HG02840 (cell line): Measurements from ENCODE around the gene LRFN2.

Experiments used
- ATAC-seq: cut with Tn5 transposase; IDR thresholded peaks from one replicate; pipeline ENCODE4 v1.9.1; 2021; ENCODE audit warnings: mild to moderate bottlenecking, moderate library complexity, moderate number of reproducible peaks; ENCODE audit not compliant: unreplicated experiment, low FRiP score

The LRFN2 gene

DNA sequence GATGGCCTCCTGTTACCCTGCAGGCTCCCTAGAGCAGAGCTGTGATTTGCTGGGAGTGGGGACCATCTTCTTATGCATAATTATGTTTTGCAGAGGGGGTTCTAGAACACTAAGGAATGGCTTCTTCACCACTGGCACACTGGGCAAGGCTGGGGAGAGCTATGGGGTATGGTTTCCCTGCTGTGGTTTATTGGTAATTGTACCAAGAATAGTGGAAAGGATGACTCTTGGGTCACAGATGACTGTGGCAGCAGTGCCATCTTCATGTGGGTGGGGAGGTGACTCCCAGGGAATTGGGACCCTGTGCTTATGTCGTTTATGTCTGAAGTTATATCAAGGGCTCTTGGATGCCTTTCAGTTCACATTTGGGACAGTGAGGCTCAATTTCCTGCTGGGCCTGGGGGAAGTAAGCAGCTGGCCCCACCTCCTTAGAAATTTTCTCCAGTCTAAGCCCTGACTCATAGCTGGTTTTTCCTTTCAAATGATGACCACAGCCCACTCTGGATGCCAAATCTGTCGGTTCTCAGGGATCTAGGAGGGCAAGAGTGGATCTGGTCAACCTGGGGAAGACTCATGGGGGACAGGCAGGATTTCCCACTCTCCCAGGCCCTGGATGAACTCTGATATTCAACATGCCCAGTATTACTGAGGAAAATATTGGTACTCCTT is 230.8 kb downstream of the LRFN2 start:
- no peak for ATAC-seq

DNA sequence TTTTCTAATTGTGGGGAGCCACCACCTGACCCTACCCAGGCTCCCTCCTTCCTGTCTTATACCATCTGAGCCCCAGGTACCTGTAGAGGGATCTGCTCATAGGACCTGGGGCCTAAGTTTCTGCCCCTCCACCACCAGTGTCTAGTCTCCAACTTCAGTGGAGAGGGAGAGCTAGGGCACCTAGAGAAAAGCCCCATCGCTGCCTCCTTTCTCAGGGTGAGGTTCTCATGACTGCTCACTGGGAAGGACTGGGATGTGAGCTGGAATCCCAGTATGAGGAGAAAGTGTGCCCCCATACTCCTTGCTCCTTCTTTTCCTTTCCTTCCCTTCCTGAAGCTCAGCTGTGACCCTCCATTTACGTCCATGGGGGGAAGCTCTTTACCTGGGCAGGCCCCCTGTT is 231.6 kb downstream of the LRFN2 start:
- no peak for ATAC-seq

DNA sequence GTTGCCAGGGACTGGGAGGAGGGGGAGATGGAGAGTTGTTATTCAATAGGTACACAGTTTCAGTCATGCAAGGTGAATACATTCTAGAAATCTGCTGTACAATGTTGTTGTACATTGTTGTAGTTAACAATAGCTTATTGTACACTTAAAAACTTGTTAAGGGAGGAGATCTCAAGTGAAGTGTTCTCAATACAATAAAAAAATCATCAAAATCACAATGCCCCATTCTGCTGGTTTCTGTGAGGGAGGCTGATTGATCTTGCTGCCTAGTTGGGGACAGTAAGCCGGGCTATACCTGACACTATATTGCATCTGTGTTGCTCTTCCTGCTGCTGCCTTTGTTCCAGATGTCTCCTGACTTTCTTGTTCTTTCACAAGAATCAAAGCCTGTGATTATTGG is 232.1 kb downstream of the LRFN2 start:
- no peak for ATAC-seq

DNA sequence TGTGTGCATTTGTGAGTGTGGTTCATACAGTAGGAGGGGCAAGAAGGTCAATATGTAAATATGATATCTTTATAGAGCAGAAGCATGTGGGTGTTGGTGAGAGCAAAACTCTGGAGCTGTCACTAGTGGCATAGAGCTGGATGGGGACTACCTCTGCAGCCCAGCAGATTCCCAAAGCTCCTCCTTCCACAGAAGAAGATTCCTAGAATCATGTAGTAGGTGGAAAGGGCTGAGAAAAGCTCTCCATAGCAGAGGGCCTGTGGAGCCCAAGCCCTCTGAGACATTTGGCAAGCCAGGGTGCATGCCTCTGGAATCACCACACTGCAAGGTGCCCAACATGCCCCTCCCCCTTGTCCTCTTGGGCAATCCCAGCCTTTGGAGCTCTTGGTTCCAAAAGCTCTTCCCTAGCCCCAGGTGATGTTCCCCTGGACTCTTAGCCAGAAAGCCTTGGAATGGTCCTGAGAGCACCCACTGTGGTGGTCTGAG is 233.2 kb downstream of the LRFN2 start:
- ATAC-seq: no peak

DNA sequence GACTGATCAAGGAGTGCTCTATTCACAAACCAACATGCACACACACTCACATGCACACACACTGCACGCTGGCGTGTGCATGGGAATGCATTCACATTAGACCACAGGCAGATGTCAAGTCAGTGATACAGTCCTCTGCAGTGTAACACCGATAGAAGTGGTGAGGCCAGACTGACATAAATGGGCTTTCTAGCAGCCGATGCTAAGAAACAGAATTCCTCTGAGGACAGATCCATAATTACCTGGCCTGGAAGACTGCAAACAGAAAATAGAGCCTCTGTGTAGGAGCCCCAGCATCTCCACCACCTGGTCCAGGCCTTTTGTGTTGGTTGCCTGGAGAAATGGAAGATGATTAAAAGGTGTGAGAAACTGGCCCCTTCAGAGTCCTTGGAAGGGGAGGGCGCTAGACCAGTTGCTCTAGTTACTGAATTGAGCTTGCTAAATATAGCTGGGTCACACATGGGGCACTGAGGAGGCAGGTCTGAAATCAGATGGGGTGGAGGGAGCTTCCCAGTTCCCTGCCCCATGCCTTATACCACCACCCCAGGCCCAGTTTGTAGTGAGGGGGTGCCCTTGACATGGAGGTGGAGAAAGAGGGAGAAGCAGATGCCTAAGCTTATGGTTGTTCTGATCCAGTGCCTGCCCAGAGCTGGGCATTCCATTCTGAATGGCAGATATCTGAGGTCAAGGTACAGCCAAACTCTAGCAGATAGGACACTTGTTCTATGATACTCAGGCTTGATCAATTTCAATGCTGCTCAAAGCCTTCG is 233.8 kb downstream of the LRFN2 start:
- ATAC-seq: no peak

DNA sequence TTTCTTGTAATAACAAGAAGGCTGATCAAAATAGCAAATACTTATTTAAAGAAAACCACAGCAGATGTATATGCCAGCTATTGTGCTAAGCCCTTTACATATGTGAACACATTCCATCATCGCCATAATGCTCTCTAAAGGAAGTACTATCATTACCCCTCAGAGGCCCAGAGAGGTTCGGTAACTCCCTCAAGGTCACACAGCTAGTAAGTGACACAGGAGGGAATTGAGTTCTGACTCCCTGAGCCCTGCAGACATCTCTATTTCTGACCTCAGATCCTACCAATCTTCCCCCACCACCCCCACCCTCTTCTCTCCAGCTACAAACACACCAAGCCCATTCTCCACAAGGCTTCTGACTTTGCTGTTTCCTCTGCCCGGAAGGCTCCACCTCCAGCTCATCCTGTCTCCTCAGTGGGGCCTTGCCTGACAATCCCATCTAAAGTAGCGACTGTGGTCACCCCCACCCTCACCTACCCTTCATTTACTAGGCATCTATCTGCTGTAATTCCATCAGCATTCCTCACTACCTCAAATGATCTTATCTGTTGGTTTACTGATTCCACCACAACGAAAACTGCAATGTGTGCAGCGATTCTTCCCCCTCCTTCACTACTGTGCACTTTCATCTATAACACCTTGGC is 234.5 kb downstream of the LRFN2 start:
- ATAC-seq: no peak

DNA sequence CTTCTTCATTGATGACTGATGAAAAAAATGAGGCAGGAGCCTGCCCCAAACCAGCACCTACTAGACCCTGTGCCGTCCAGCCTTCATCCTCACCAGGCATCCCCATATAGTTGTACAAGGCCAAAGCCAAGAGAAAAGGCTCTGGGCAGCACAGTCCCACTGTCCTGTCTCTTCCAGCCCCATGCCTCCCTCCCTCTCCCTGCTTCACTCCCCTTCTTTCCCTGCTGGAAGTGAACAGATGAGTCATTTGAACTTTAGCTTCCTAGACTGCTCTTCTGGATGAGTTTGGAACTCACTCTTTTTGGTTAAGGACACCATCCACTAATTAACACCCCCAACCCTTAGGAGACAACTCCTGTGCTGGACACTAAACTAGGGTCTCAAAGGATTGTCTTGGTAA is 235.2 kb downstream of the LRFN2 start:
- no peak for ATAC-seq

DNA sequence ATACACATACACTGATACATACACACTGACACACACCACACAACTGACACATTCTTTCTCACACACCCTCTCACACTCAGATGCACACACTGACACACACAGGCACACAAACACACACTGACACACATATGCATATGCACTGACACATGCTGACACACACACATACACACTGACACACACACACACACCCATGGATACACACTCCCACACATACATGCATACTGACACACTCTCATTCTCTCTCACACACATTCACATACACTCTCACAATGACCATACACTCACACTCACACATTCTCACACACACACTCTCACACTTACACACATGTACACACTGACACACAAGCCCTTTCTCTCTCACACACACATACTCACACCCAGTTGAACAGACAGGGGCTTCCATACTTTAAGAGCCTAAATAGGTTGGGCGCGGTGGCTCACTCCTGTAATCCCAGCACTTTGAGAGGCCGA is 236.4 kb downstream of the LRFN2 start:
- no peak for ATAC-seq

DNA sequence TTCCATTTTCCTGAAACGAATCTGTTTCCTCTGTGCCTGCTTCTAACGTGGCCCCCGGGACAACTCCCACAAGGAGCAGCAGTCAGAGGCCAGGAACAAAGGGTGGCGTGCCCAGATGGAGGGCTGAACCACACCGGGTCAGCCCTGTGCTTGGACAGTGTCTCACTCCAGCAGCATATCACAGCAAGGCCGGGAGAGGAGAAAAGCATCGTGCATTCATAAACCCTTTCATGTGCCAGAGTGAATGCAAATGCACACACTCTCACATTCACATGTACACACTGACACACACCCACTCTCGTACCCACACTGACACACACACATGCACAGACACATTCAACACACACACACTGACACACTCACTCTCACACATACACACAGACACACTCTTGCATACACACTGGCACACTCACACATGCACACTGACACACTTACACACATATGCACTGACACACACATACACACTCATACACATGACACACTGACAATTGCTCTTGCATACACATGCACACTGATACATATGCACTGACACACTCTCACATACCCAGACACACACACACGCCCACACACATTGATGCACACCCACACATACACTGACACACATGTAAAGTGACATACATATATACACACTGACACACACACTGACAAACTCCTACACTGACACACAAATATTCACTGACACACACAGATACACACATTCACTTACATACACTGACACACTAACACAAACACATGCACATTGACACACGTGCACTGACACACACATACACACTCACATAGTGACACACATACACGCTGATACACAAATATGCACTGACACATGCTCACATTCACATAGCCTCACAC is 237.0 kb downstream of the LRFN2 start:
- ATAC-seq: no peak

DNA sequence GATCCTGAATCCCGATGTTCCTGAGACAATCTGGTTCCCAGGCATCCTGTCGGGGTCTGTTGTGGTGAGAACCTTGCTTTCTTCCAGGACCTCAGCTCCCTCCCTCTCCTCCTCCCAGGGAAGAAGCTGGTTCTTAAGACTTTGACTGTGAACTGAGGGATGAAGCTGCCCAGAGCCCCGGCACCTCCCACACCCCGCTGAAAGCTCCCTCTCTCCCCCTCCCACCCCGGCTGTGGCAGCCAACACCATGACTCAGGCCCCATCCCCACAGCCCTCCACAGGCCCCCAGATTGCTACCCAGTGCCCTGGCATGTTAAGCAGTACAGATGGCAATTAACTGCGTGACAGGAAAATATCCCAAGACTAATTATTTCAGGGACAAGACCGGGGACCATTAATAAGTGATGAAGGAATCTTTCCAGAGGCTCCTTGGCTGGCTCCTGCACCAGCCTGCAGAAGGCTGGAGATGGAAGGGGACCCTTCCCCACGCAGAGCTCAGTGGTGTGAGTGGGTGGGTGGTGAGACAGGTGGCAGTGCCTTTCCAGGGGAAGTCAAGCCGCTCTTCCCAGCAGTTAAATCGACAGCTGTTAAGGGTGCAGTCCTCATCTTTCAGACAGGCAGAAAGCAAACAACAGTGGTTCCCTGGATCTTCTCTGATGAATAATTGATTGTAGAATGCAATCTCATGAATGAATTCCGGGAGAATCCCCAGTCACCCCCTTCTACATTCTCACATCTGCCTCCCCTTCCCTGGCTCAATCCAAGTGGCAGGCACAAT is 237.9 kb downstream of the LRFN2 start:
- ATAC-seq: no peak

DNA sequence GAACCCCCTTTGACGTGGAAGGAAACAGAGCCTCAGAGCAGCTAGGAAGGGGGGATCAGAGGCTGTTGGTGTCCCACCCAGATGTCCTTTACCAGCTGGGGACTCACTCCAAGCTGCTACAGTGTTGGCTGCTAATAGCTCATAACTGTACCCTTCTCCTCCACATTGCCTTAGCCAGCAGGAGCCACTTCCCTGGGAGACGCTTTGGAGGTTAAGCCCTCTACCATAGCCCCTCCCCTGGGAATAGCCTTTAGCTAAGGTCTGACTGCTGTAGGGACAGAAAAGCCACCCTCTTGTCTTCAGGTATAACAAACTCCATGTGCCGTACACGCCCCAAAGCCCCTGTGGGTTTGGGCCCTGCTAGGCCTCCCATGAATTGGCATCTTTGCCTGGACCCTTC is 238.6 kb downstream of the LRFN2 start:
- no peak for ATAC-seq

DNA sequence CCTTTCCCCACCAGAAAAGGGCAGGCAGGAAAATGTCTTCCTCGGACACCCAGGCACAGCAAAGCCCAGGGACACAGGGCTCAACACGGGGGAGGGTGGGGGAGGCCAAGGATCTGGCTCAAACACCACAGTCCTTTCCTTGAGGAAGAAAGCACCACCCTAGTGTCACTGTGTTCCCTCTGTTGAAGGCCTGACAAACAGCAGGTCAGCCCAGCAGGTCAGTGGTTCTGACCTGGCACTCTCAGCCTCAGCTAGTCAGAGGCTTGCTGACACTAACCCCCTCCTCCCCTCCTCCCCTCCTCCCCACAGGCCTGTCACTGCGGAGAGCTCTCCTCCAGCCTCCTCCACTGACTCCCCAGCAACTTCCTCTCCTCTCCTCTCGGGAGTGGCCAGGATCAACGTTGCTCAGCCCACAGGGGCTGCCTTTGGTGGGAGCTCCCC is 239.6 kb downstream of the LRFN2 start:
- no peak for ATAC-seq

DNA sequence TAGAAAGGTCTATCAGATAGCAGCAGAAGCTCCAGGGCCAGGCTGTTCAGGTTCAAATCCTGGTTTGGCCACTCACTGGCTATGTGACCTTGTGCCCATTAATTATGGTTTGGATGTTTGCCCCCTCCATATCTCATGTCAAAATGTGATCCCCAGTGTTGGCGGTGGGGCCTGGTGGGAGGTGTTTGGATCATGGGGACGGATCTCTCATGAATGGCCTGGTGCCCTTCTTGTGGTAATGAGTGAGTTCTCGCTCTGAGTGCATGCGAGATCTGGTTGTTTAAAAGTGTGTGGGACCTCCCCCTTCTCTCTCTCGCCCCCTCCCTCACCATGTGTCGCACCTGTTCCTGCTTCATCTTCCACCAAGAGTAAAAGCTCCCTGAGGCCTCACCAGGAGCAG is 240.9 kb downstream of the LRFN2 start:
- ATAC-seq: no peak

DNA sequence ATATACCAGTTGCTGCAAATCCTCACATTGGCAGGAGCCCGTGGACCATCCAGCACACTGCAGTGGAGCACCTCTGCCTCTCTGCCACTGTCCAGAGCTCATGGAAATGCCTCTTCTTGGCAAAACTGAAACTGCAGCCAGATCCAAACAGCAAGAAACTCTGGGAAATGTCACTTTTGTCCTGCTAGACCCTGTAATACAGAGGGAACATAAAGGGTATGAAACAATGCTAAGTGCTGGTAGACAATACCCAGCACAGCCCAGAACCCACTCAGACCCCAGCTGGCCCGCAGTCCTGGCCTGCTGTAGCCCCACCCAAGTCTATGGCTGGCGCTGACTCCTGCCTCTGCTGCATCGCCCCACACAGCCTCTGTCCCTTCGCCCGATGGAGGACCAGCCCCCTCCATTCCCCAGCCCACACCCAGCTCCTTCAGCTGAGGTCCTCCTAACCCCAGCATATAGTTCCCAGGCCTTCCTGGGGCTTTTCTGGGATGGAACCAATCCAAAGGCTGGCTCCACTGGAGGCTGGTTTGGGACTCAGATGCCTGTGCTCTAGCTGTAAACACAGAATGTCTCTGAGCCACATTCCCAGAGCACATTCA is 242.5 kb downstream of the LRFN2 start:
- ATAC-seq: no peak

DNA sequence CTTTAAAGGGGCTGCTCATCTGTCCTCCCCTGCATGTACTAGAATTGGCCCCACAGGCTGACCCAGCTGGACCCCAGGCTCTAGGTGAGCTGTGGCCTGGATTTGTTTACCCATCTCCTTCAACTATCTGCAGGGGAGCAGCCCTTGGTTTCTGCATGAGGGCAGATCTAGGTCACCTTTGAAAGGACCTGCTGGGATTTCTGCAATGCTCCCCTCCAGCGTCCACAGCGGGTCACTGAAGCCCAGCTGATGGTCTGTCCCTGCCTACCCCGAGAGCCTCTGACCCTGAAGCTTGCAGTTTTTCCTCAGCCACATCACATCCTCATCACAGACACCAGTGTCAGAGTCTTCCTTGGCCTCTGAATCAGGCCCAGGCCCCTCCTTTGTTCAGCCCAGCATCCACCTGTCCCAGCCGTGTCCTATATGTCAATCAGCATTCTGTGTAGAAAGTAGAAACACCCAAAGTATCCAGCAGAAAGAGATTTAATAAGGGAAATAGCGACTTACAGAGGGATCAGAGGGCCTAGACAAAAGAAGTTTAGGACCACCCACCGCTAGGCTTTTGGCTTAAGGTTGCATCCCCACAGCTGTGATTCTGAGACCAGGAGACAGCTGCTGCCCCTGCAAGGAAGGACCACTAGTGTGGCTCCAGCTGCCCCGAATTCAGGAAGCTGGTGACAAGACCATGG is 243.1 kb downstream of the LRFN2 start:
- ATAC-seq: no peak

DNA sequence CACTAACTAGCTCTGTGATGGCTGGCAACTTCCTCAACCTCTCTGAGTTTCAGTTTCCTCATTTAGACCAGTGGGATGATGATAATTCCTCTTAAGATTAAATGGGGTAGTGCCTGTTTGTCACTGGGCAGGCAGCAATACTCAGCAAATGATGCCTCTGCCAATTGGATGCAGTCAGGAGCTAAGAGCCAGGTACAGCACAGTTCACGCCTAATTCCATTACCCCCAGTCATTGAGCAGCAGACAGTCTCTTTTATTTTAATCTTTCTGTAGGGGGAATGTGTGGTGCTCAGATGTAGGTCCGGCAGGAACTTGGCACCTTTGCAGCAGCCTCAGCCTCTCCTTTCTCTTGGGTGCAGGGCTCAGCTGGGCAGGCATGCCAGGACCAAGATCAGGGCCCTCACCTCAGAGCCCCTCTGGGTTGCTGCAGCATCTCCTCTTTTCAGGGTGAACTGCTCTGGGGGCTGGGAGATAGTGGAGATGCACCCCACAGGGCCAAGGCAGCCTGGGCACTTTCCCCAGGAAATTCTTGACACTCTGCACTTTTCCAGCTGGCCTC is 243.8 kb downstream of the LRFN2 start:
- ATAC-seq: no peak

DNA sequence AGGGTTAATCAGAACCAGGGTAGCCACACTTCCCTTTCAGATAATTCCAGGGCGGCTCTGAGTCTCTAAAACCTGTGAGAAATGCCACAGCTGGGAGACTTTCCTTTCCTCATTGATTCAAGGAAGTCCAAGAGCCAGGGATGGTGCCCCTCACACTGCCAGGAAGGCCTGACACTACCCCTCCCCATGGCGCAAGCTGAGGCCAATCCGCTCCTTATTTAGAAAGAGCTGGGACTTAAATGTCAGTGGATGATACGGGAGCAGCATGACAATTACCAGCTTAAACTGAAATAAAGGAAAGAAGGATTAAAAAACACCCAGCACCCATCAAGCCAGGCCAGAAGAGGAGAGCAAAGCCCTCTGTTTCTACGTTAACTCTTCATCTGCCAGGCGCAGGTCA is 244.4 kb downstream of the LRFN2 start:
- ATAC-seq: no peak

DNA sequence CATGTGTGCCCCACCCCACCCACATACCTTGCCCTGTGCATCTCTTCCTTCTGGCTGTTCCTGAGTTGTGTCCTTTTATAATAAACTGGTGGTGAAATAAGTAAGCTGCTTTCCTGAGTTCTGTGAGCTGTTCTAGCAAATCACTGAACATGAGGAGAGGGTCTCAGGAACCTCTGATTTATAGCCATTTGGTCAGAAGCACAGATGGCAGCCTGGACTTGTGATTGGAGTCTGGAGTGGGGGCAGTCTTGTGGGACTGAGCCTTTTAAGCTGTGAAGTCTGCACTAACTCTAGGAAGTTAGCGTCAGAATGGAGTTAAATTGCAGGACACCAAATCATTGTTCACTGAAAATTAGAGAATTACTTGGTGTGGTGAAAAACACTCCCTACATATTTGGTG is 245.4 kb downstream of the LRFN2 start:
- ATAC-seq: no peak
